DMS153 treated with DMSO at 0.1 percent for 48 hours (cell line): ENCODE results near the gene LKAAEAR1.

Experiments
- DNase-seq: peaks from one replicate; lab custom pipeline; 2025; ENCODE audit not compliant: unreplicated experiment; lab: John Stamatoyannopoulos, UW

Gene LKAAEAR1

DNA sequence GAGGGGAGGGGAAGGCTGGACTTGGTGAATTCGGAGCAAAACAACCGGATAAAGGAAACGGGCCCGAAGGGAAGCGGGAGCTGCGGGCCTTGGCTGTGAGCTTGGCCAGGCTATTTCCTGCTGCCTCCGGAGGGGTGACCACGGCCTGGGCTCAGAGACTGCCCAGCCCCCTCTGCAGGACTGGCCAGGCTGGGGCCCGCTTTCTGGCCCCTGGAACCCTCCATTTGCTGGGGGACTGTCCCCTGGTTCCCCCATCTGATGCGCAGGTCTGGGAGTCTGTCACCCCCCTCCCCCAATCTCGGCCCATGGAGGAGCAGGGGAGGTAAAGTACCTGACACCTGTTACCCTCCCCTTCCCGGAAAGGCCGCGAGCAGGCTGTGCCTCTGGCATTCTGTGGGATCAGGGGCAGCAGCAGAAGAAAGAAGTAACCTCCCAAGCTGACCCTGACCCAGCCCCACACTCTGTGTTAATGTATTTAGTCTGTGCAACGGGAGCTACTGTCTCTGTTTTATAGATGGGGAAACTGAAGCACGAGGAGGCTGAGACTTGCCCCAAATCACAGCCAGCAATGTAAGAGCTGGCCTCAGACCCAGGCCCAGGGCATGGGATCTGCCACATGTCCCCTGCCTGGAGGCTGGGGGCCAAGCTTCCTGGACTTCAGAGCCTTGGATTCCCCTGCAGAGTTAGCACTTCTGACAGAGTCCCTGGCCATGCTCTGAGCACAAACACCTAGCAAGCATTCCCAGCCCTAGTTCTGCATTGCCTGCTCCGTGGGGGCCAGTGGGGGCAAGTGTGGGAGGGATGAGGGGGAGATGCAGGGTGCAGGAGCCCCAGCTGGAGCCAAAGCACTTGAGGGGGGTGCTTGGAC is 44.7 kb downstream of the LKAAEAR1 start:
- DNase-seq = no peak

DNA sequence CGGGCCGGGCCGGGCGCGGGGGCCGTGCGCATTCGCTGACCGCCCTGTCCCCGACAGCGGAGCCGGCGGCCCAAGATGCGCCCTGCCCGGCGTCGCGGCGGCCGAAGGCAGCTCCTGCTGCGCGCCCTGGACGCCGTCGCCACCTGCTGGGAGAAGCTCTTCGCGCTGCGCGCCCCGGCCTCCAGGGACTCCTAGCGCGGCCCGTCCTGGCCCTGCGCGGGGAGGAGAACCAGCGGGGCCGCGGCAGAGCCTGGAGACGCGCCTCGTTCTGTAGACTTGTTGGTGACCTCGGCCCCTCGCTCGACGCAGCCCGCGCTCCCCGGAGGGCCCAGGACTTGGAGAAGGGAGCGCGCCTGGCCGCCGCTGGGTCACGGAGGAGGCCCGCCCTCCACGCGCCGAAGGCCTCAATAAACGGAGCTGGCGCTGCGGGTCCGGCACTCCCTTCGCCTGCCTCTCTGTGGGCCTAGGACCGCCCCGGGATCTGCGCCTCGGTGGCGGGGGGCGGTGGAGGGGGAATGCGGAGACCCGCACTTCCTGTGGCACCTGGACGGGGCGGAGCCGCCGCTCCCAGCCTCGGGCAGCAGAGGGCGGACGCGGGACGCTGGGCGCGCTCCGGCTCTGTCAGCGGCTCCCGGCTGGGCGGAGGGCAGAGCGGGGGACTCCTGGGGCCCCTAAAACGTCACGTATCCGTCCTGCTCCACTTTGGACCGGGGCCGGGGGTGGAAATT is 45.5 kb downstream of the LKAAEAR1 start:
- peak; percentile 51 for DNase-seq

GRCh38 chr20:64038224-64038564 is 46.0 kb downstream of the LKAAEAR1 start:
- no peak for DNase-seq

DNA sequence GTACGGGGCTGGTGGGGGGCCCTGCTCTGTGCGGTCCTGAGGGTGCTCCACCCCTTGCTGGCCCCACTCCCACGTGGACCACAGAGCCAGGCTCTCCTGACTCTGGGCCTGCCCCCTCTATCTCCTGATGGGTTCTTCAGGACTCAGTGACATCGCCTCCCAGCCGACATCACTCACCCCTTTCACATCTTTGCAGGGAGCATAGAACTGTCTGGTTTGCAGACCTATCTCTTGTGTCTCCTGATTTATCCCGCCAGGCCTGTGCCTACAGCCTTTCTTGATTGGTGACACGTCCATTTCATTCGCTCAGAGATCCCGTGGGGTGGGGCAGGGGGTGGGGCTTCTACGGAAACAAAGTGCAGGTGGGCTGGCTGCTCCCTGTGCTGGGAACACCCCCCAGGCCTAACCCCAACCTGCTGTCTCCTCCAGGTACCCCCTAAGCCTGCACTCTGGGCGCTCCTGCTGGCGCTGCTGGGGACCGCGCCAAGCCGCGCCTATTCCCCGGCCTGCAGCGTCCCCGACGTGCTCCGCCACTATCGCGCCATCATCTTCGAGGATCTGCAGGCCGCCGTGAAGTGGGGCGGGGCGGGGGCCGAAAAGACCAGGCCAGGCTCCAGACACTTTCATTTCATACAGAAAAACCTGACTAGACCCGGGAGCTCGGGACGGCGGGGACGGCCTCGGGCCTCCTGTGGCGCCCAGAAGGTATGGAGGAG is 46.5 kb downstream of the LKAAEAR1 start:
- DNase-seq = no peak

DNA sequence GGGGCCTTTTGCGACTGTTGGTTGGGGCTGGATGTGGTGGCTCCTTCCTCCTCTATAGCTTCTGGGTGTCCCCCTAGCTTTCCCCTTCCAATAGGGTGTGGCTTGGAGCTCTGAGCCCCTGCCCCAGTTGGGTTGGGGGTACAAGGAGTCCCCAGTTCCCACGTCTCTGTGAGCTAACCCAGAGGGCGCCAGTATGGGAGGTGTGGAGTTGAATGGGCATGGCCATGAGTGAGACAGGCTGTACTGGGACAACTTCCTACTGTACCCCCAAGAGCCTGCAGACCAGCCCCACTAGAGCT is 47.0 kb downstream of the LKAAEAR1 start:
- DNase-seq = no peak

DNA sequence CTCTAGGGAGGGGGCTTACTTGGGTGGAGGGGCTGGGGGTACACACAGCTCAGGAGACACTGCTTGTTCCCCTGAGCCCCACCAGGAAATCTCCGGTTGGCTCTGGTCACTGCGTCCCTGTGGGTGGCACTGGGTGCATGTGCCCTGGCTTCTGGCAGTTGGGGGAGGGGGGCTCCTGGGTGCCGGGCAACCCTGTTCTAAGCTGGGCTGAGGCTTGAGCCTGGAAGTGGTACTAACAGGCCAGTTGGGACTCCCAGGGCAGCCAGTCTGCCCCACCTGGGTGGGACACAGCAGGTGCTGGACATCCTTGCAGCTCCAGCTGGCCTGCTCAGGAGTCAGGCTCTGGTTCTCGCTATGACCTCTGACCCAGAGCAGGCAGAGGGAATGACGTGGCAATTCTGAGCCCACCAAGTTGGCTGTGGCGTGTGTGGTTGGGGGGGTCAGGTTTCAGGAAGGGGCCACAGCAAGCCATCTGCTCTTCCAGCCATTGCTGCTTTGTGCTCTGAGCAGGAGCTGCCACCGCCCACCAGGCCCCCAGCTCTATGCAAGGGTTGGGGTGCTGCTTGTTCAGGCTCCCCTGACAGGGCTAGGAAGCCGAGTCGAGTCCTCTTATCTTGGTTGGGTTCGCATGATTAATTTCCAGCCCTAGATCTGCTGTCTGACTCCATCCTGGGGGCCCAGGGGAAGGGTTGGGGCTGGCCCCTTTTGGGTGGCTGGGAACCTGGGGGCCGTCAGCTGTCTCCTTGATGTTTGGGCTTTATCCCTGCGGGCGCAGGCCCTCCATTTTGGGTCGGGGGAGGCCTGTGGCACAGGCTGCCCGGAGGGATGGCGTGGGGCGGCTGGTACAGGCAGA is 47.6 kb downstream of the LKAAEAR1 start:
- no peak for DNase-seq

DNA sequence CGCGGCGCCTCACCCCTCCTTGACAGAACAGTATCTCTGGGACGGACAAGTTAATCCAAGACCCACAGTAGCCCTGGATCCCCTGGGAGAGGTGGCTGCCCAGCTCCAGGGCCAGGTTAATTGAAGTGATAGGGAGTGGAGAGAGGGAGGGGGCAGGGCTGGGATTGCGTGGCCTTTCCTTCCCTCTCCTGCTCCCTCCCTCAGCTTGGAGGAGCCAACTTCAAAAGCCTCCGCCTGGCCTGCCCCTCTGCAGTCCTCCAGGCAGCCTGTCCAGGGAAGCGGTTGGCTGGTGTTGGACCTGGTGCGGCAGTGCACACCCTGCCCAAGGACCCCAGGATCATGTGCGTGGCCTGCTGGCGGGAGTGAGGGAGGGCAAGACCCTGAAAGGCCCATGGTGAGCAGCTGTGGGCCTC is 48.3 kb downstream of the LKAAEAR1 start, which contains the start of gene C20orf204:
TSS of gene C20orf204 (plus strand) at position 250 of the 413 bp plus-strand sequence. CDS start at position 392, 142 bp downstream.
- DNase-seq = no peak

GRCh38 chr20:64035066-64035932 is 48.9 kb downstream of the LKAAEAR1 start:
- no peak for DNase-seq

DNA sequence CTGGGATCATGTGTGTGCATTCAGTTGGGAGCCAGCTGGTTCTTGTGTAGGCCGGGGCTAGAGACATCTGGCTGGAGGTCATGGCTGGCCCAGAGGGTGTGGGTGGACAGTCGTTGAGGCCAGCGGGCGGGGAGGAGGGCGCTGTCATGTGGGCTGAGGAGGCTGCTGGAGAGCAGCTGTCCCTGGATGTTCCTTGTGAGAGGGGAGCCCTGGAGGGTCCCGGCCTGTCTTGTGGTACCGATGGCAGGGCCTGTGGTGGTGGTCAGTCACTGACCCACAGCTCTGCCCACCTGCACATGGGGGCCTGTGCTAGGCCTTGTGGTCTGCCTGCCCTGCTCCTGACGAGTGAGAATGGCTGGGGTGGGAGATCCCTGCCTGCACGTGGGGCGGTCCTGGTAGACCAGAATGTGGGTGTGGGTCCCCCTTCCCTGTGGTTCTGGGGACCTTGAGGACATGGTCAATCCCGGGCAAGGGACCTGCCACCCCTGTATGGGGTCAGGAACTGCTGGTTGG is 50.2 kb downstream of the LKAAEAR1 start:
- DNase-seq = no peak
